DMS114 treated with DMSO at 0.1 percent for 48 hours (cell line): ENCODE results near the gene RHOBTB3.
"Not testable (repeated sequence)": the region's sequence is repeated elsewhere in the genome, so short reads cannot be mapped to it uniquely, and the experiment has no call there.

Experiments used
- DNase-seq: peaks from one replicate; lab custom pipeline; 2025; ENCODE audit not compliant: unreplicated experiment; lab: John Stamatoyannopoulos, UW

Gene RHOBTB3

GRCh38 chr5:95712347-95712958 lies 18.7 kb upstream of the RHOBTB3 start:
- DNase-seq = no peak

GRCh38 chr5:95713246-95713645 lies 17.9 kb upstream of the RHOBTB3 start:
- DNase-seq = not testable (repeated sequence)

DNA sequence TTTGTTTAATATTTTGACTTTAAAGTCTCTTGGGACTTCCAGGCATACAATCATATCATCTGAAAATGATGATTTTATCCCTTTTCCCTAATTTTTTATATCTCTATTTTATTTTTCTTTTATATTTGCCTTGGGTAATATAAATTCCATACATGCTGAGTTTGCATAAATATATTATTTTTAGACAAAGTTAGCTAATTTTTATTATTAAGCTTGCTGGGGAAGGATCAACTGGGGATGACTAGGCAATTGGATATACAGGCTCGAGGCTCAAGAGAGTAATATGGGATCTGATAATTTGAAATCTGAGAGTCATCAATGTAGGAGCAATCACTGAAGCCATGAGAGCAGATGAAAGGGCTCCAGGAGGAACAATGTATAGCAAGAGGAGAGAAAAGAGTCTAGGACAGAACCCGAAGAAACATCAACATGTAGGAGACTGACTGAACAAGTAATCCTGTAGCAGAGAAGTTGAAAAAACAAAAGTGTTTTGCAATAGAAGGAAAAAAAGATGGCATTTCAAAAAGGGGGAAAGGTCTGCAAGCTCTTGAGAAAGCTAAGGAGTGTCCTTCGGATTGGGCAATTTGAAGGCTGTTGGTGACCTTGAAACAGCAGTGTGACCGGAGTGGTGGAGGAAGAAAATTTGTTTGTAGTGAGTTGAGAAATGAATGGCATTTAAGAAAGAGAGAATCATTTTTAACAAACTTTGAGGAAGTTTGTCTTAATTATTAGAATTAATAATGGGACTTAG lies 17.0 kb upstream of the RHOBTB3 start:
- no peak for DNase-seq

DNA sequence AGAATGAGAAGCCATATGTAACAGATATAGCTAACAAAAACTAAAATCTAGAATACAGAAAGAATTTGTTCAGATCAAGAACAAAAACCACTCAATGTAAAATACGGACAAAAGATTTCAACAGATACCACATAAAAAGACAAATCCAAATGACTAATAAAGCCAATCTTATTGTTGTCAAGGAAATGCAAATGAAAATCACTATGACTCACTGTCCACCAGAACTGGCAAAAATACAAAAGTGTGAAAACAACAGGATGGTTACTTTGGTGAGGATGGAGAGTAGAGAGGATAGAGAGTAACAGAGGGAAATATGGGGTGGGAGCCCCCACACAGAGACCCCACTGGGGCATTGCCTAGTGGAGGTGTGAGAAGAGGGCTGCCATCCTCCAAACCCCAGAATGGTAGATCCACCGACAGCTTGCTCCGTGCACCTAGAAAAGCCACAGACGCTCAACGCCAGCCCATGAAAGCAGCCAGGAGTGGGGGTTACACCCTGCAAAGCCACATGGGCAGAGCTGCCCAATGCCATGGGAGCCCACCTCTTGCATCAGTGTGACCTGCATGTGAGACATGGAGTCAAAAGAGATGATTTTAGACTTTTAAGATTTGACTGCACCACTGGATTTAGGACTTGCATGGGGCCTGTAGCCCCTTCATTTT lies 15.2 kb upstream of the RHOBTB3 start:
- no peak for DNase-seq

DNA sequence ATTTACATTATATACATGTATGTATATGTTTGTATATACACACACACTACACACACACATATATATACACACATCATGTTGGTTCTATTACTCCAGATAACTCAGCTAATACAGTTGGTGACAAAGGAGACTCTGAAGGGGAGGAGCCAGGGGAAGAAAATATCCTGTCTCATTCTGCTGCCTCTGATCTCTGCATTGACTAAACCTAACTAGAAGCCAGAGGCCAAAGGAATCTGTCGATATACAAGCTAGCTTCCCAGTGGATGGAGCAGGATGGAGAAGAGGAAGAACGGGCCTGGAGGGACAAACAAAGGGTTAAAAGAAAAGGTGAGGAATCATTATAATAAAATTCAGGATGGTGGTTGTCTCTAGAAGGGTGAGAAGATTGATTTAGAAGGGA lies 13.7 kb upstream of the RHOBTB3 start:
- DNase-seq = no peak

- DNase-seq = no peak
These were observed 12.9 kb upstream of the RHOBTB3 start for GRCh38 chr5:95718203-95718602.

DNA sequence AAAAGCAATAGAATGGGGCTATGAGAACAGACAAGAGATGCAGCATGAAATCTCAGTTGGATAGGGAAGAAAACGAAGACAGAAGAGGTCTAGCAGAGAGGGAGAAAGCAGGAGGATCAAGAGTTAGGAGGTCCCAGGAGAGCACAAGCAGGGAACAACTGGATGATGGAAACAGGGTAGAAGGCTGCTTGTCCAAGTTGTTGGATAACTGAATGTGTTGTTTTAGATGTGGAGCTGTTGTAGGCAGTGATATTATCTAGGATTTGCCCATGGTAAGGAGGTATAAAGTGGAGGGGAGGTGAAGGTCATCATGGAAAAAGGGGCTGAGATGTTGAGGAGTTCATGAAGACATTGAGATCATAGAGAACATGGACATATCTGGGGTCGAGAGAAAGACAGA lies 12.4 kb upstream of the RHOBTB3 start:
- DNase-seq = no peak

GRCh38 chr5:95720094-95720786 lies 10.9 kb upstream of the RHOBTB3 start:
- DNase-seq = no peak

DNA sequence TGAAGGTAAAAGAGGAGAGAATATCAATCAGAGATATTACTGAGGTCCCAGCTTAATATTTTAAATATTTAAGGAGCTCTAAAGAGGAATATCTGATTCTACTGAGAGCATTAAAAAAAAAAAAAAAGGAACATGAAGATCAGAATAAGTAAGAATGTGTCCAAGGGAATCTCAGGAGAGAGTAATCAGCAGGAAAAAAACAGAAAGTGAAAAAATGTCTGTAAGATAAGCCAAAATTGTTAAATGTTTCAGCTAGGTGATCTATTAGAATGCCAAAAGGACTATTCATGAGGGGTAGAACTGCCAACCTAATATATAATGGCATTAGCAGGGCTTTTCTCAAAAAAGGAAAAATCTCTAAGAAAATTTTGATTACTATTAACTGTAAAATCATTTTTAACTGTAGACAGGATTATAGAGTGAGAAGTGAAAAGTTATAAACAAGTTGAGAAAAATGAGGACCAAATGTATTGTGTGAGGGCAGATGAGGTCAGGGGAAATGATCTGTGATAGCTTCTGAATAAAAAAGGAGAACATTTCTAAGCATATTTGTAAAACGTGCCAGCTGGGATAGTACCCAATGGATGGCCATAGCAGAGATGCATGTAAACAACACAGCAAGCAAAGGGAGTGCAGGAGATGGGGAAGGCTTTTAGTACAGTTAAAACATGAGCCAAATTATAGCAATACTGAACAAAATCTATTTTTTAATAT lies 9.4 kb upstream of the RHOBTB3 start:
- DNase-seq = no peak

- no peak for DNase-seq
These were observed 7.3 kb upstream of the RHOBTB3 start for GRCh38 chr5:95723632-95724369.

DNA sequence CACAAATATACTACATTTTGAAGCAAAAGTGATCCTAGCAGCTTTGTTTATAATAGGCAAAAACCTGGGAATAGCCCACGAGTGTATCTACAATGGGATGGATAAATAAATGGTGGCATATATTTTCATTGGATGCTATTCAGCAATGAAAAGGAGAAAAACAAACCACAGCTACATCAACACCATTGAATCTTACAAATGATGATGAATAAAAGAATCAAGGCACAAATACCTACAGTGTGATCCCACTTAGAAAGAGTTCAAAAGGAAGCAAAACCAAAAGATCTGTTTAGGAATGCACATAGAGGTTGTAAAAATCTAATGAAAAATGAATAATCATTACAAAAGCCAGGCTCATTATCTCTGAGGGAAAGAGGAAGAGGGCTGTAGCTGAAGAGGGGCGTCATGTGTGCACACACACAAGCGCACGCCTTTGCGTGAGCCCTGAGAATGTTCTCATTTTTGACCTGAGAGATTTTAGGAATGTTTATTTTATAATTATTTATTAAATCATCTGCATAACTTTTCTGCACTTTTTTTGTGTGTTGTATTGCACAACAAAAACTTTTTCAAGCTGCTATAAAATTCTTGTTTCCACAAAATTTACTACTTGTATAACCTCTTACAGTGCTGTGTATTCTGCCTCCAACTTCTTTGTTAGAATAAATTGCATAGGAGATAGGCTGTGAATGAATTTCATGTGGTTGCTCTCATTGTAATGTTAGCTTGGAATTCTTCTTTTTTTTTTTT lies 5.9 kb upstream of the RHOBTB3 start:
- peak; percentile 54 for DNase-seq

GRCh38 chr5:95725937-95726810 lies 5.0 kb upstream of the RHOBTB3 start:
- DNase-seq = peak; percentile 54

DNA sequence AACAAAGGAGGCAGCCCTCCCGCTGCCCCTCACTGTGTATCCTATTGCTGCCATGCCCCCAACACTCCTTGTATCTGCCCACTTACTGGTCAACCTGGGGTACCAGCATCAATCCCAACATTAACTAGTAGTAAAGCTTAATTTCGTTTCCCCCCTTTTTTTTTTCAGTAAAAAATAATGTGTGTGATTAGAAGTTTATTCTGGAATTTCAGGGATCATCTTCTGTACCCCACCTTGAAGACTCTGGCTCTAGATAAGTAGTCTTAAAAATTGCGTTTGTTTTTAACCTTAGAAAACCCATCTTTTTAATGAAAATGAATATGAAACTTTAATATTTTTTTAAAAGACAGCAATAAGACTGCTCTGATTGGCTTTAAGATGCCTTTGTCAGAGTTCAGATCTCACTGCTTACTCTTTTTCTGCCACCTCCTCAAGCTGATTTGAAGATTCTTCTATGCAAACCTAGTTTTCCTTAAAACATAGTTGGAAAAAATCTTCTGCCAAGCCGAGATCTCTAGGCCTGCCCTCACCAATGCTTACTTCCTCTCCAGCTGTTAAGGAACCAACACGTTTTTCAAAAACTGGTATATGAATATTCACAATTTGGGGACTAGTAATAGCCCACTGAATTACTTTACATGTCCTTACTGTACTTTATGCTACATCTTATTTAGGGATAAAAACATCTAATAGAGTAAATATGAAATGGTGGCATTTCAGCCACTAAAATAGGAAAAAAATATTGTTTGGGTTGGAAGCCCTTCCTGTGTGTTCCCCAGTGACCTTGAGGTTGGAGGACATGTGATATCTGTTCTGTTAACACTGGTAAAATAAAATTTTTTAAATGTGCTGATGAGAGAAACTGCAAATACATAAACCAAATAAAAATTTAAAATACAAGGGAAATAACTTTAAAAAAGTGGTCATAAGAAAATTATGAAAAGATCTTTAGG lies 4.0 kb upstream of the RHOBTB3 start:
- DNase-seq = no peak

- DNase-seq = no peak
These were observed 3.4 kb upstream of the RHOBTB3 start for GRCh38 chr5:95727764-95728191.

- no peak for DNase-seq
These were observed 2.5 kb upstream of the RHOBTB3 start for GRCh38 chr5:95728494-95729114.

GRCh38 chr5:95729115-95730010 lies 1.8 kb upstream of the RHOBTB3 start:
- no peak for DNase-seq
